Naive thymus-derived CD4-positive, alpha-beta T cell (primary cell): Measurements from ENCODE around the gene TGOLN2. TPM values are rescaled to one million over a fixed set of nuclear protein-coding genes. Genes with fewer than 3 reads are reported as not detected.
"Not testable (repeated sequence)": the region's sequence is repeated elsewhere in the genome, so short reads cannot be mapped to it uniquely, and the experiment has no call there.

Source experiments
- ATAC-seq: fragments of 150-1000 bp; cut with Tn5 transposase; 2 replicates; pipeline ENCODE4 v1.10.0; 2021; ENCODE audit warnings: mild to moderate bottlenecking, moderate library complexity
- CTCF ChIA-PET: fragments of 350-600 bp; sonication (Branson Sonifier 250); formaldehyde crosslinking; loops from one replicate; lab custom pipeline; 2021; ENCODE audit warnings: antibody characterized with exemption; lab: Charles Lee
- POLR2A ChIA-PET: fragments of 350-600 bp; sonication (Branson Sonifier 250); formaldehyde crosslinking; loops from one replicate; lab custom pipeline; 2021; ENCODE audit warnings: antibody characterized with exemption, inconsistent platforms; lab: Charles Lee
- DNase-seq, 9 donors: peaks; one replicate each; pipeline versions ENCODE4 v3.0.0 to v3.0.0-alpha.2; 2020 to 2022; ENCODE audit warnings: mixed read lengths in 1 of 9
- H3K27ac ChIP-seq: one replicate; pipeline ENCODE4 v1.7.0; 2013; ENCODE audit warnings: mild to moderate bottlenecking, low read depth, low read length, moderate library complexity
- H3K27me3 ChIP-seq, 2 donors: one replicate each; pipeline ENCODE4 v1.7.0; 2013; ENCODE audit warnings: low read length in 2 of 2, mild to moderate bottlenecking in 2 of 2, moderate library complexity in 2 of 2; ENCODE audit not compliant: control insufficient read depth in 2 of 2, insufficient read depth in 2 of 2
- H3K36me3 ChIP-seq, 3 experiments: 1 replicate in 2 of 3; 2 replicates in 1 of 3; pipeline ENCODE4 v1.7.0; 2013; ENCODE audit warnings: low read length in 3 of 3, mild to moderate bottlenecking in 3 of 3, moderate library complexity in 1 of 3; ENCODE audit not compliant: insufficient read depth in 3 of 3, control insufficient read depth in 2 of 3
- H3K4me1 ChIP-seq, 2 donors: one replicate each; pipeline ENCODE4 v1.7.0; 2013; ENCODE audit warnings: low read length in 2 of 2, mild to moderate bottlenecking in 2 of 2, moderate library complexity in 1 of 2; ENCODE audit not compliant: control insufficient read depth in 2 of 2, insufficient read depth in 2 of 2
- H3K4me3 ChIP-seq: 2 replicates; pipeline ENCODE4 v1.7.0; 2013; ENCODE audit warnings: mild to moderate bottlenecking, low read length
- H3K9me3 ChIP-seq, 3 experiments: 1 replicate in 2 of 3; 2 replicates in 1 of 3; pipeline ENCODE4 v1.7.0; 2013; ENCODE audit warnings: low read length in 3 of 3; ENCODE audit not compliant: control insufficient read depth in 2 of 3
- H3K27ac Mint-ChIP-seq, 9 donors: one replicate each; pipeline ENCODE4 v1.8.0; 2020 to 2022; ENCODE audit warnings: mixed read lengths in 9 of 9, mild to moderate bottlenecking in 8 of 9, moderate library complexity in 5 of 9, inconsistent platforms in 2 of 9
- H3K27me3 Mint-ChIP-seq, 5 donors: one replicate each; pipeline ENCODE4 v1.8.0; 2021 to 2022; ENCODE audit warnings: mixed read lengths in 5 of 5, mild to moderate bottlenecking in 1 of 5
- H3K36me3 Mint-ChIP-seq, 5 donors: one replicate each; pipeline ENCODE4 v1.8.0; 2020 to 2022; ENCODE audit warnings: mixed read lengths in 5 of 5, mild to moderate bottlenecking in 3 of 5, inconsistent platforms in 1 of 5
- H3K4me1 Mint-ChIP-seq, 7 donors: one replicate each; pipeline ENCODE4 v1.8.0; 2020 to 2022; ENCODE audit warnings: mixed read lengths in 7 of 7, mild to moderate bottlenecking in 3 of 7, inconsistent platforms in 1 of 7
- H3K4me3 Mint-ChIP-seq, 10 donors: one replicate each; pipeline ENCODE4 v1.8.0; 2020 to 2022; ENCODE audit warnings: mild to moderate bottlenecking in 10 of 10, mixed read lengths in 10 of 10, moderate library complexity in 6 of 10, inconsistent platforms in 2 of 10
- H3K9me3 Mint-ChIP-seq, 11 donors: one replicate each; pipeline ENCODE4 v1.8.0; 2020 to 2022; ENCODE audit warnings: mixed read lengths in 11 of 11, mild to moderate bottlenecking in 4 of 11, inconsistent platforms in 1 of 11, moderate library complexity in 1 of 11
- intact Hi-C, 2 donors: fragments of 100-400 bp; cut with micrococcal nuclease; formaldehyde crosslinking; loops; one replicate each; pipeline ENCODE4 v1.15.1; 2023
- polyA plus RNA-seq, 2 donors: library from polyadenylated mRNA; unstranded; fragments of 300-500 nt; fragmentation: Illumina TruSeq; gene quantifications; one replicate each; pipeline ENCODE4 v1.2.3, GENCODE V29; 2021
- total RNA-seq, 6 experiments: library from RNA in 5 of 6; stranded (reverse) in 5 of 6; gene quantifications; 1 replicate in 5 of 6; 2 replicates in 1 of 6; pipeline ENCODE4 v1.2.3 and lab custom pipeline; 2021 to 2026

The TGOLN2 gene
- total and polyA plus RNA-seq, 7 experiments from 2014 or later = 75.7 to 200 (median 145) TPM

GRCh38 chr2:85325466-85325811 is 2.4 kb downstream of the TGOLN2 start:
- H3K9me3 Mint-ChIP-seq = peaks cover 0 to 3% (median 0%) of the 10 kb centered on the region in 11 donors
- H3K4me3 ChIP-seq = peak overlapping the region; percentile 84
- ChIA-PET POLR2A (interaction anchor here (0.6 to 12.6 kb wide), 12 partner anchors 7 to 260 kb away, joined by 3 to 220 read pairs (median 6); partner anchors contain the start of genes ELMOD3, MAT2A, RETSAT and SH2D6), CTCF (no interaction called here)
- no peaks in the 10 kb centered on the region for H3K27me3 Mint-ChIP-seq
- H3K36me3 Mint-ChIP-seq = peaks cover 9 to 64% (median 62%) of the 10 kb centered on the region in 5 donors
- peaks cover 54 to 77% (median 72%) of the 10 kb centered on the region in 7 donors for H3K4me1 Mint-ChIP-seq
- ATAC-seq = no peak
- no peaks in the 10 kb centered on the region for H3K9me3 ChIP-seq
- H3K27me3 ChIP-seq = no peaks in the 10 kb centered on the region
- DNase-seq = no peak
- peak overlapping the region; percentile 92 for H3K27ac ChIP-seq
- H3K27ac Mint-ChIP-seq = peak overlapping the region; percentile 58 to 100 (median 97)
- H3K4me1 ChIP-seq = peaks cover 49 to 57% of the 10 kb centered on the region in 2 donors
- intact Hi-C loops = loop anchor here in 1 of 2 donors (5.0 to 10.0 kb wide), 2 partner anchors 709 to 1117 kb away; partner anchors contain the start of gene KDM3A
- H3K36me3 ChIP-seq = peaks cover 24 to 57% (median 48%) of the 10 kb centered on the region in 3 experiments
- H3K4me3 Mint-ChIP-seq = peak overlapping the region; percentile 97 to 100 (median 99)

GRCh38 chr2:85324639-85325465 is 2.9 kb downstream of the TGOLN2 start:
- Mint-ChIP-seq H3K9me3 (peaks cover 0 to 3% (median 0%) of the 10 kb centered on the region in 11 donors), H3K27ac (peak overlapping the region; percentile 58 to 100 (median 97)), H3K4me1 (peaks cover 60 to 83% (median 78%) of the 10 kb centered on the region in 7 donors), H3K36me3 (peaks cover 15 to 68% (median 67%) of the 10 kb centered on the region in 5 donors), H3K4me3 (peak overlapping the region; percentile 97 to 100 (median 99)), H3K27me3 (no peaks in the 10 kb centered on the region)
- H3K9me3 ChIP-seq = no peaks in the 10 kb centered on the region
- peak overlapping the region; percentile 92 for H3K27ac ChIP-seq
- CTCF ChIA-PET = no interaction called here
- H3K36me3 ChIP-seq = peaks cover 24 to 63% (median 49%) of the 10 kb centered on the region in 3 experiments
- no peaks in the 10 kb centered on the region for H3K27me3 ChIP-seq
- DNase-seq = peak in 2 of 9 donors; percentile 30 to 57
- ATAC-seq = no peak
- POLR2A ChIA-PET = interaction anchor here (0.6 to 12.6 kb wide), 12 partner anchors 11 to 504 kb away, joined by 3 to 220 read pairs (median 5); partner anchors contain the start of genes ELMOD3, RETSAT and SH2D6
- H3K4me3 ChIP-seq = peak overlapping the region; percentile 84
- peaks cover 55 to 63% of the 10 kb centered on the region in 2 donors for H3K4me1 ChIP-seq
- intact Hi-C loops = loop anchor here in 1 of 2 donors (5.0 to 10.0 kb wide), 2 partner anchors 710 to 1117 kb away; partner anchors contain the start of gene KDM3A

DNA sequence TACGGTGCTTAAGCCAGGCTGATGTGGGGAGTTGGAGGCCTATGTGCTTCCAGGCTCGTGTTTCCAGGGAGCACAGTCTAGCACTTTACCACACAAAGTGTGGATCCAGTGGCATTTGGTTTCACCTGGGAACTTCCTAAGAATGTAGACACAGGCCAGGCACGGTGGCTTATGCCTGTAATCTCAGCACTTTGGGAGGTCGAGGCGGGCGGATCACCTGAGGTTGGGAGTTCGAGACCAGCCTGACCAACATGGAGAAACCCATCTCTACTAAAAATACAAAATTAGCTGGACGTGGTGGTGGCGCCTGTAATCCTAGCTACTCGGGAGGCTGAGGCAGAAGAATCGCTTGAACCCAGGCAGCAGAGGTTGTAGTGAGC is 3.8 kb downstream of the TGOLN2 start:
- ATAC-seq, H3K9me3 ChIP-seq, H3K27me3 ChIP-seq, H3K9me3 Mint-ChIP-seq, H3K27me3 Mint-ChIP-seq, DNase-seq: not testable (repeated sequence)
- peak overlapping the region; percentile 6 for H3K4me3 ChIP-seq
- ChIA-PET CTCF (interaction anchor here (1.0 kb wide), 1 partner anchor 24 kb away, joined by 4 read pairs; no protein-coding TSS in a partner anchor), POLR2A (interaction anchor here (0.6 to 12.6 kb wide), 6 partner anchors 11 to 503 kb away, joined by 3 to 220 read pairs (median 7); partner anchors contain the start of genes ELMOD3, MAT2A and RETSAT)
- Mint-ChIP-seq H3K4me3 (peak overlapping the region; percentile 64 to 100 (median 99)), H3K36me3 (peaks cover 20 to 73% (median 68%) of the 10 kb centered on the region in 5 donors), H3K27ac (peak overlapping the region in 8 of 9 donors; percentile 48 to 100 (median 98)), H3K4me1 (peaks cover 62 to 85% (median 80%) of the 10 kb centered on the region in 7 donors)
- intact Hi-C loops = loop anchor here in 1 of 2 donors (10.0 kb wide), 1 partner anchor 711 kb away; no protein-coding TSS in a partner anchor
- peaks cover 64 to 70% of the 10 kb centered on the region in 2 donors for H3K4me1 ChIP-seq
- peak overlapping the region; percentile 92 for H3K27ac ChIP-seq
- H3K36me3 ChIP-seq = peaks cover 24 to 71% (median 49%) of the 10 kb centered on the region in 3 experiments

DNA sequence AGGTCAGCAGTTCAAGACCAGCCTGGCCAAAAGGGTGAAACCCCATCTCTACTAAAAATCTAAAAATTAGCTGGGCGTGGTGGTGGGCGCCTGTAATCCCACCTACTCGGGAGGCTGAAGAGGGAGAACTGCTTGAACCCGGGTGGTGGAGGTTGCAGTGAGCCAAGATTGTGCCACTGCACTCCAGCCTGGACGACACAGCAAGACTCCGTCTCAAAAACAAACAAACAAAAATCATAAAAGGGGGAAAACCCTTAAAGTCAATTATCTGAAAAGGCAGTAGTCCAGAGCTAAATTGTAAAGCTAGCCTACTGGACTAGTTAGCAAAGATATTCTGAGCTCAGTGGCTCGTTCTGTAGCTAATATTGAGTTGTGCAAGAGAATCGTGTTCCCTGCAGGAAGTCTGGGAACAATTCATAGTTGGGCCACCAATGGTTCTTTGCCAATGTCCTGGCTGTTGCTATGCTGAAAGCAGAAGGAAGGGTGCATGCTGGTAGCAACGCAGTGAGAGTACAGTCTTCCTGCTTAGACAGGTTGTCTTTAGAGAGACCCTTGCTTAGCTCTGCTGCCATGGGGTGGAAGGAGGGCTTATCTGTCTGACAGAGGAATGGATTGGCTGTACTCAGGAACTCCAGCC is 4.3 kb downstream of the TGOLN2 start:
- no peak for DNase-seq
- peaks cover 64 to 85% (median 81%) of the 10 kb centered on the region in 7 donors for H3K4me1 Mint-ChIP-seq
- peaks cover 69 to 74% of the 10 kb centered on the region in 2 donors for H3K4me1 ChIP-seq
- H3K4me3 ChIP-seq = peak overlapping the region; percentile 6
- peaks cover 0 to 3% (median 0%) of the 10 kb centered on the region in 11 donors for H3K9me3 Mint-ChIP-seq
- H3K4me3 Mint-ChIP-seq = peak overlapping the region; percentile 64 to 100 (median 99)
- H3K36me3 ChIP-seq = peaks cover 26 to 74% (median 49%) of the 10 kb centered on the region in 3 experiments
- intact Hi-C loops = loop anchor here in 1 of 2 donors (10.0 kb wide), 1 partner anchor 711 kb away; no protein-coding TSS in a partner anchor
- POLR2A ChIA-PET = interaction anchor here (0.6 to 12.6 kb wide), 6 partner anchors 9 to 293 kb away, joined by 3 to 220 read pairs (median 6); partner anchors contain the start of genes ELMOD3, MAT2A and RETSAT
- peak overlapping the region in 8 of 9 donors; percentile 48 to 100 (median 98) for H3K27ac Mint-ChIP-seq
- peak overlapping the region; percentile 58 for H3K27ac ChIP-seq
- no peaks in the 10 kb centered on the region for H3K27me3 Mint-ChIP-seq
- peaks cover 20 to 78% (median 73%) of the 10 kb centered on the region in 5 donors for H3K36me3 Mint-ChIP-seq
- H3K9me3 ChIP-seq = no peaks in the 10 kb centered on the region
- no peak for ATAC-seq
- CTCF ChIA-PET = interaction anchor here (1.0 to 1.6 kb wide), 2 partner anchors 22 to 24 kb away, joined by 3 to 4 read pairs; no protein-coding TSS in a partner anchor
- H3K27me3 ChIP-seq = no peaks in the 10 kb centered on the region

DNA sequence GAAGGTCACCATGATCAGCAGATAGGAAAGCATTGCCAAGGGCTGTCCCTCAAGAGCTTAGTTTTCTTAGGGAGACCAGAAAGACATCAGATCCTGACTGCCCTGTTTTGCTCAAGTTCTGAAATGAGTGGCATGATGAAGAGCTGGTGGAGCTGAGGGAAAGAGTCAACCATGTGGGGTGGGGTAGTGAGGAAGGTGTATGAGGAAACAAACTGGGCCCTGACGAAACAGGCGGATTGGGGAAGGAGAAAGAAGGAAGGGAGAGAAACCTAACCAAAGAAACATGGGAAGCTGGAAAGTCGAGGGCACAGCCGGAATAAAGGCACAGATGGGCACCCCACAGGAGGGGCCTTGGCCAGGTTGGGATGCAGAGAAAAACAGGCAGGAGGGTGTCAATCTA is 8.0 kb downstream of the TGOLN2 start:
- Histone ChIP-seq H3K4me3 (no peak overlapping the region), H3K9me3 (no peaks in the 10 kb centered on the region), H3K4me1 (peaks cover 64 to 67% of the 10 kb centered on the region in 2 donors), H3K36me3 (peaks cover 36 to 81% (median 40%) of the 10 kb centered on the region in 3 experiments), H3K27ac (peak overlapping the region; percentile 50), H3K27me3 (no peaks in the 10 kb centered on the region)
- H3K27ac Mint-ChIP-seq = peak overlapping the region; percentile 3 to 100 (median 83)
- H3K9me3 Mint-ChIP-seq = no peaks in the 10 kb centered on the region
- ChIA-PET CTCF (interaction anchor here (1.3 kb wide), 1 partner anchor 21 kb away, joined by 3 read pairs; no protein-coding TSS in a partner anchor), POLR2A (interaction anchor here (1.2 to 12.6 kb wide), 4 partner anchors 7 to 35 kb away, joined by 3 to 220 read pairs (median 24); partner anchors contain the start of genes ELMOD3, RETSAT and TGOLN2)
- H3K27me3 Mint-ChIP-seq = no peaks in the 10 kb centered on the region
- peaks cover 15 to 67% (median 53%) of the 10 kb centered on the region in 5 donors for H3K36me3 Mint-ChIP-seq
- DNase-seq (no peak), ATAC-seq (no peak)
- H3K4me1 Mint-ChIP-seq = peaks cover 60 to 76% (median 72%) of the 10 kb centered on the region in 7 donors
- intact Hi-C loops = loop anchor here in 1 of 2 donors (10.0 kb wide), 1 partner anchor 715 kb away; no protein-coding TSS in a partner anchor
- H3K4me3 Mint-ChIP-seq = peak overlapping the region; percentile 46 to 100 (median 66)
